Neural progenitor cell (in vitro differentiated cells): ENCODE measurements around the gene ZNF37A.

Experiments
- EZH2phosphoT487 ChIP-seq: fragments of 200-600 bp; sonication (generic); IDR thresholded peaks from 2 replicates; pipeline ENCODE4 v1.6.1; 2017; ENCODE audit warnings: antibody characterized with exemption
- TF ChIP-seq, protein P1 (sequence below): fragments of 200-600 bp; sonication (generic); IDR thresholded peaks from 2 replicates; pipeline ENCODE4 v1.5.1; 2017; ENCODE audit warnings: antibody characterized with exemption, mild to moderate bottlenecking

DNA sequence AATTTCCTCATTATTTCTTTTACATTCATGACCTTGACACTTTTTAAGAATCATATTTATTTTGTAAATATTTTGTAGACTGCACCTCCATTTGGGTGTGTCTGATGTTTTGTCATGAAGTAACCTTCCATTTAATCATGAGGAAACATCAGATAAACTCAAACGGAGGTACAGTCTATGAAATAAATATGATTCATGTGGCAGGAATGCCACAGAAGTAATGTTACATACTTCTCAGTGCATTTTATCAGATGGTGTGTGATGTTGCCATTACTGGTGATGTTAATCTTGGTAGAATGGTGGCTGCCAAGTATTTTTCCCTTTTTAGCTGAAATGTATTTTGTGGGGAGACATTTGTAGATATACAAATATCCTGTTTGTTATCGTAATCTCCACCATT is 64.9 kb downstream of the ZNF37A start:
- no peak for TF ChIP-seq EZH2phosphoT487
- TF ChIP-seq, protein P1, sequence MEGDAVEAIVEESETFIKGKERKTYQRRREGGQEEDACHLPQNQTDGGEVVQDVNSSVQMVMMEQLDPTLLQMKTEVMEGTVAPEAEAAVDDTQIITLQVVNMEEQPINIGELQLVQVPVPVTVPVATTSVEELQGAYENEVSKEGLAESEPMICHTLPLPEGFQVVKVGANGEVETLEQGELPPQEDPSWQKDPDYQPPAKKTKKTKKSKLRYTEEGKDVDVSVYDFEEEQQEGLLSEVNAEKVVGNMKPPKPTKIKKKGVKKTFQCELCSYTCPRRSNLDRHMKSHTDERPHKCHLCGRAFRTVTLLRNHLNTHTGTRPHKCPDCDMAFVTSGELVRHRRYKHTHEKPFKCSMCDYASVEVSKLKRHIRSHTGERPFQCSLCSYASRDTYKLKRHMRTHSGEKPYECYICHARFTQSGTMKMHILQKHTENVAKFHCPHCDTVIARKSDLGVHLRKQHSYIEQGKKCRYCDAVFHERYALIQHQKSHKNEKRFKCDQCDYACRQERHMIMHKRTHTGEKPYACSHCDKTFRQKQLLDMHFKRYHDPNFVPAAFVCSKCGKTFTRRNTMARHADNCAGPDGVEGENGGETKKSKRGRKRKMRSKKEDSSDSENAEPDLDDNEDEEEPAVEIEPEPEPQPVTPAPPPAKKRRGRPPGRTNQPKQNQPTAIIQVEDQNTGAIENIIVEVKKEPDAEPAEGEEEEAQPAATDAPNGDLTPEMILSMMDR = no peak
